ENCODE measurements around the gene TMEM169.
"Not testable (repeated sequence)": the region's sequence is repeated elsewhere in the genome, so short reads cannot be mapped to it uniquely, and the experiment has no call there.

The TMEM169 gene

DNA sequence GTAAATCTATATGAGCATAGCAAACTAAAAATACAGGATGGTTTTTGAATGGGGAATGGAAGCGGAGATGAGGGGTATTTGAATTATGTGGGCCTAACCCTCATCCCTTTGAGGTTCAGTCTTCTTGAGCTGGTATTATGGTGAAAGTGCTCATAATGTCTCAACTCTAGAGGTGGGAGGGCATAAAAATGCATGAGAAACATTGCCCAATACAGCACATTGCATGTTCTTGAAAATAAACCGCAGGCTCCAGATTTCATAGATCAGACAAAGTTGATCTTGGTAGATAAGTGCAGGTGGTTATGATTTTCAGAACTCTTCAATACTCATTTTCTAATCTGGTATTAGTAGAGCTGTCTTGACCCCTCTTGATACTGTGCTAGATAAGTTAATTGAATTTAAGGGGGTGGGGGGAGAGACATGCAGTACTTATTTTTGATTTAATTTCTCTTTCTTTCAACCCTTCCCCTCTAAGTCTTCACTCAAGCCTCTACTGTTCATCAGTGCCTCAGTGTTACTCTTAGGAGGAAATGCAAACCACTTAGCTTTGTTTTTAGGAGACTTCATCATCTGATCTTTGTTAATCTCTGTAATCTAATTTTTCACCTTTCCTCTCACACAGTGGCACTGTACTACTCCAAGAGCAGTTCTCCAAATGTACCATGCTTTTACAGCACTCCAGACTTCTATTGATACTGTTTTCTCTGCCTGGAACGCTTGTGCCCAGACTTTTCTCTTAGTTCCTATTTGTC lies 49.6 kb downstream of the TMEM169 start:
- no peak for DNase-seq (ENCODE audit: low spot score)
- no peak for TF ChIP-seq CTCF (IDR thresholded peaks at IDR 0.05; ENCODE audit: extremely low read depth, insufficient read depth, missing control alignments)
- in situ Hi-C loops (cut with MboI; ENCODE audit: low pct_unique_long_range_greater_than_20kb, low sequenced_read_pairs, unreplicated experiment), result no loop called here

- in situ Hi-C loops (cut with MboI; ENCODE audit: low pct_unique_long_range_greater_than_20kb, low sequenced_read_pairs, unreplicated experiment), result no loop called here
- no peak for DNase-seq (ENCODE audit: low spot score)
- no peak for TF ChIP-seq CTCF (IDR thresholded peaks at IDR 0.05; ENCODE audit: extremely low read depth, insufficient read depth, missing control alignments)
Observed at GRCh38 chr2:216132585-216132984, 50.9 kb downstream of the TMEM169 start.

GRCh38 chr2:216133397-216133796 lies 51.7 kb downstream of the TMEM169 start:
- TF ChIP-seq CTCF (IDR thresholded peaks at IDR 0.05; ENCODE audit: extremely low read depth, insufficient read depth, missing control alignments), result no peak
- DNase-seq (ENCODE audit: low spot score), result no peak
- in situ Hi-C loops (cut with MboI; ENCODE audit: low pct_unique_long_range_greater_than_20kb, low sequenced_read_pairs, unreplicated experiment), result no loop called here

DNA sequence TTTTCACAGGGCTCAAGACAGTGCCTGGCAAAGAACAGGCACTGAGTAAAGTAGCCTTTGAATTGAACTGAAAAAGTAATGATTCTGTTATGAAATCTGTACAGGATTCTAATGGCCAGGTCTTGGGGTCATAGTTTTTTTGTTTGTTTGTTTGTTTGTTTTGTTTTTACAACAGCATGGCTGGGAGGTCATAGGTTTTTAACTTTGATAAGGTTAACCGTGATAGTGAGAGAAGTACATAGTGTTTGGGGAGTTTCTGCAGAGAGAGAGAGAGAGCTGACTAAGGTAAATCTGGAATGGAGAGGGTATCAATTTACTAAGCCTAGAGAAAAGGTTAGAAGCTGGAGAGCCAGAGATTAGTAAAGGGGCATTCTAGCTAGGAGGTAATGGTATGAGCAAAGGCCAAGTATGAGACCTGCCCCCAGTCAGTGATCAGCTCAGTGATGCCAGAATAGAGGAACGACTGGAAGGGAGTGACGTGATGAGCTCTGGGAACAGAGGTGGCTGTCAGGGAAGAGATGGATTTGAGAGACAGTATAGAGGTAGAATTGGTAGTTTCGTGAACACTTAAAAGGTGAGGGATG lies 53.3 kb downstream of the TMEM169 start:
- in situ Hi-C loops (cut with MboI; ENCODE audit: low pct_unique_long_range_greater_than_20kb, low sequenced_read_pairs, unreplicated experiment), result no loop called here

GRCh38 chr2:216139884-216140283 lies 58.2 kb downstream of the TMEM169 start:
- DNase-seq (ENCODE audit: low spot score), result peak; percentile 11
- in situ Hi-C loops (cut with MboI; ENCODE audit: low pct_unique_long_range_greater_than_20kb, low sequenced_read_pairs, unreplicated experiment), result no loop called here
- TF ChIP-seq CTCF (IDR thresholded peaks at IDR 0.05; ENCODE audit: extremely low read depth, insufficient read depth, missing control alignments), result peak; percentile 52

More for the DNA sequence above, 53.3 kb downstream of the TMEM169 start:
- DNase-seq (ENCODE audit: low spot score), result no peak
- no peak for TF ChIP-seq CTCF (IDR thresholded peaks at IDR 0.05; ENCODE audit: extremely low read depth, insufficient read depth, missing control alignments)

GRCh38 chr2:216141516-216141915 lies 59.8 kb downstream of the TMEM169 start:
- DNase-seq (ENCODE audit: low spot score); in situ Hi-C loops (cut with MboI; ENCODE audit: low pct_unique_long_range_greater_than_20kb, low sequenced_read_pairs, unreplicated experiment): not testable (repeated sequence)

DNA sequence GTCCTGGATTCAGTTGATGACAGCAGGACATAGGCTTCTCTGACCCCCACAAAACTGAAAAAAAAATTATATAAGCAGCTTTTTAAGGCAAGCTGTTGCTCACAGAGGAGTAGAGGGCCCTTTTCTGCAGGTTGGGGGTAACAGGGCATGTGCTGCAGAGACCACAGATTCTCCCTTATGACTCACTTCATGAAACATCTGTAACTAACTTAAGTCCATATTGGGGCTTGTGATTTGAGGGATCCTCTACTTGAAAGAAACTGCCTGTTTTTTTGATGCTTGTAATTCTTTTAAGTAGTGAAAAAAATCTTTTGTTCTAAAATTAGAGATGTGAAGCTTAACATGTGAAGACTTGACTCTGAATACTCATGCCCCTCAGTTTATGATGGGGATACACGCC lies 60.8 kb downstream of the TMEM169 start:
- DNase-seq (ENCODE audit: low spot score), result peak; percentile 76
- in situ Hi-C loops (cut with MboI; ENCODE audit: low pct_unique_long_range_greater_than_20kb, low sequenced_read_pairs, unreplicated experiment), result no loop called here
- no peak for TF ChIP-seq CTCF (IDR thresholded peaks at IDR 0.05; ENCODE audit: extremely low read depth, insufficient read depth, missing control alignments)
